GM19043 (cell line): Measurements from ENCODE around the gene DAO.

ENCODE experiments used
- ATAC-seq: cut with Tn5 transposase; IDR thresholded peaks from one replicate; pipeline ENCODE4 v1.9.1; 2021; ENCODE audit warnings: low read depth; ENCODE audit not compliant: unreplicated experiment

Gene DAO

DNA sequence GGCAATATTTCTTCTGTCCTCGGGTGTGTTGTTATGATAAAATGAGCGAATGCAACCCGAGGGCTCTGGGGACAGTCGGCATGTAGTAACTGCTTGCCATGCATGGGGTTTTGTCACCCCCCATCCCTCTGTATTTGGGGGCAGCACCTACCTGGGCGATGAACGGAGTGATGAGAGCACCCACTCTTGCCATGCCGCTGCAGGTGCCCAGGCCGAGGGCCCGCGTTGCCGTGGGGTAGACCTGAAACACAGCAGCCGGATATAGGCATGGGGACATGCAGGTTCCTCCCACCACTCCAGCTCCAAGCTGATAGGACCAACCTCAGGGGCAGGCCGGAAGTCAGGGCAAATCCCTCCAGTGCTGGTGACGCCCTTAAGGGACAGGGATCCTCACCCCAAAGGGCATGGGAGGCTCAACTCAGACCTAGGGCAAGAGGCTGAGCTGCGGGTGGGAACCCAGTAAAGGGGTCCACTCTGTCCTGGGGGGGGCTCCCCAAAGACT is 35.8 kb downstream of the DAO start:
- ATAC-seq, result no peak

DNA sequence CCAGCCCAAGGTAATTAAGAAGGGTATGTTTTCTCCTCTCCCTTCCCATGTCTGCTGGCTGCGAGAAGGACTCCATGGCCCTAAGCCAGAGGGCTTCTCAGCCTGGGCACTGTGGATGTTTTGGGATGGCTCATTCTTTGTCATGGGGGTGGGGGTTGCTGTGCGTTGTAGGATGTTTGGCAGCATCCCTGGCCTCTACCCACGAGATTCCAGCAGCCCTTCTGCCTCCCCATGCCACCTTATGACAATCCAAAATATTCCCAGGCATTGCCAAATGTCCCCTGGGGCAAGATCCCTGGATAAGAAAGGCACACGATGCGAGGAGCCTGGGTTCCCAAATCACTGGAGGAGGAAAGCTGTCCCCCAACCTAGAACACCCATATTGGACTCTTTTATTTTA is 36.4 kb downstream of the DAO start:
- no peak for ATAC-seq

DNA sequence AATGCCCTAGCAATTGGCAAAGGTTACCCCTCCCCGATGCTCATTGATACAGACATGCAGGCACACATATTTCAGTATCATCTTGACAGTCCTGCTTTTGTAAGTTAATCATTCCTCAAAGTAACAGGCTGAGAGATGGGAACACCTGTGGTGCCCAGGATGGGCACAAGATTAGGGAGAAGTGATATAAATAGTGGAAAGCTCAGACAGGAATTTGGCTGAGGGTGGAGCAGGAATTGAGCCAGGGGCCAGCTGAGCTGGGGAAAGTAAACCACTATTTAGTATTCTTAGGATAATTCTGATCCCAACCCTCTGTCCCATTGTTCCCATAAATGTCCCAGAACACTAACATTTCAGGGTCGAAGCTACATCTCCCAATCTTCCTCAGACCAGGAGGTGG is 38.3 kb downstream of the DAO start:
- no peak for ATAC-seq

DNA sequence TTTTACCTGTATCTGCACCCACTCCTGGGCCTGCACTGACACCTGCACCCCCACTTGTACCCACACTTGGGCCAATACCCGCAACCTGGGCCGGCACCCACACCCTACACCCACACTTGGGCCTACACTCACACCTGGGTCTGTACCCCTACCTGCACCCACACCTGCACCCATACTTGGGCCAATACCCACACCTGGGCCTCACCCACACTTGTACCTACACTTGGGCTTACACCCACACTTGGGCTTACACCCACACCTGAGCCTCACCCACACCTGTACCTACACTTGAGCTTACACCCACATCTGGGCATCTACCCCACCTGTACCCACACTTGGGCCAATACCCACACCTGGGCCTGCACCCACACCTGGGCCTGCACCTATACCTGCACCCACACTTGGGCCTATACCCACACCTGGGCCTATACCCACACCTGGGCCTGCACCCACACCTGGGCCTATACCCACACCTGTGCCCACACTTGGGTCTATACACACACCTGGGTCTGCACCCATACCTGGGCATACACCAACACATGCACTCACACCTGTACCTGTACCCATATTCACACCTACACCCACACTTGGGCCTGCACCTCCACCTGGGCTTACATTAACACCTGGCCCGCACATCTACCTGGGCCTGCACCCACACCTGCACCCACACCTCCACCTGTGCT is 39.2 kb downstream of the DAO start:
- ATAC-seq, result no peak

DNA sequence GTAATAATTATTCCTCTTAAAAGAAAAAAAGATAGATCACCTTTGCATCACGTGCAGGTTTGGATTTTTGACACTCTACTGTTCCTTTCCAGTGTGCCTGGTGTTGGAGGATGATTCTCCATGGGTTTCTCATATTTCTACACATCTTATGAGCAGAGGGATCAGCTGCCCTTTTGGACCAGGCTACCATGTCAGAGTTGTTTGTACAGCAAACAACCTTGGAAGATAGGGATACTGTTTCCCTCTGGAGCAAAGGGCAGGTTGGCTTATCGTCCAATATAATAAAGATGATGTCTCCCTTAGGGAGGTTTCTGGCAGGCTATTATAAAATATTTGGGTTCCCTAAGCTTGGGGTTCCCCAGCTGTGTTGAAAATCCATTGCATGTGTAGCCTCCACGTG is 42.1 kb downstream of the DAO start:
- no peak for ATAC-seq

DNA sequence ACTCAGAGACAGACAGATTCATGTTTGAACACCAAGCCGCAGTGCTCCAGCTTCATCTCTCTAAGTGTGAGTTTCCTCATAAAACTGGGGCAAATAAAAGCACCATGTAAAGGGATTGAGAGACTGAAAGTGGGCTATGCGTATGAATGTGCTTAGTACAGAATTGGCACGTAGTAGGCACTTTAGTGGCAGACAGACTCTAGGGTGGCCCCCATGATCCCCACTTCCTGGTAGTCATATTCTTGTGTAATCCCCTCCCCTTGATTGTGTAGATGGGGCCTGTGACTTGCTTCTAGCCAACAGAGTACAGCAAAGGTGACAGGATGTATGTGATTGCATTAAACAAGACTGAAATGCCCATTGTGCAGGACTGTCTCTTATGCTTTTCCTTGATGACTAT is 43.0 kb downstream of the DAO start:
- ATAC-seq, result no peak

DNA sequence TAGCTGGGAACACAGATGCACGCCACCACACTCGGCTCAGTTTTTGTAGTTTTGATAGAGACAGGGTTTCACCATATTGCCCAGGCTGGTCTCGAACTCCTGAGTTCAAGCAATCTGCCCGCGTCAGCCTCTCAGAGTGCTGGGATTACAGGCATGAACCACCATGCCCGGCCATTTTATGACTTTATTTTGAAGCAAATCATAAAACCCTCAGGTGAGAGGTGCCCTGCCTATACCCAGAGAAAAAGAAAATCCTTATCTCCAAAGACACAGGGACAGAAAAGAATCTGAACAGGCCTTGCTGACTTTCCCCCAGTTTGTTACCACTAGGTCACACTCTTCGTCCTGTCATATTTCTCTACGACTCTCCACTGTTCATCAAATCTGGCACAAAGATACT is 48.8 kb downstream of the DAO start:
- no peak for ATAC-seq

DNA sequence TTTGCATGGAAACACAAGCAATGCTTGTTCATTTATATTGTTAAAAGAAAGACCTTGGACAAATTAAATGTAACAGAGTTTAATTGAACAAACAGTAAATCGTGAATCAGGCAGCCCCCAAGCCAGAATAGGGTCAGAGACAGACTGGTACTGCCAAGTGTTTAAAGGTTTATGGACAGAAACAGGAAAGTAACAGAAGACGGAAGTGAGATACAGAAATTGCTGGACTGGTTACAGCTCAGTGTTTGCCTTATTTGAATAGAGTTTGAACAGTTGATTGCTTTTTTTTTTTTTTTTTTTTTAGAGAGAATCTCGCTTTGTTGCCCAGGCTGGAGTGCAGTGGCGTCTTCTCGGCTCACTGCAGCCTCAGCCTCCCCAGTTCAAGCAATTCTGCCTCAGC is 50.3 kb downstream of the DAO start:
- ATAC-seq, result peak; percentile 85

DNA sequence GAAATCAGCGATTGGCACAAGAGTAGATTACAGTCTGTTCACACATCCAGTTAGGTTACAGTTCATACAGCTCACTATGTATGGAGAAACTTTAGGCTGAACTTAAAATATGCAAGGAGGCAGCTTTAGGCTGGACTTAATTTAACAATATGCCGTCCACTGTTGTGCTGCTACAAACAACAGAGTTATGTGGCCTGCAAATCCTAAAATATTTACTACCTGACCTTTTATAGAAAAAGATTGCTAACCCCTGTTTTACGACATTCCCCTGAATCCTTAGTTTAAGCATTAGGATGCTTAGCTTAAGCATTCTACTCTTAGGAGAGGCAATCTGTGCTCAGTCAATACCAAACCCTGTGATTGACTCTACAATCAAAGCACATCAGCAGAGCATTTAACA is 50.9 kb downstream of the DAO start:
- no peak for ATAC-seq

DNA sequence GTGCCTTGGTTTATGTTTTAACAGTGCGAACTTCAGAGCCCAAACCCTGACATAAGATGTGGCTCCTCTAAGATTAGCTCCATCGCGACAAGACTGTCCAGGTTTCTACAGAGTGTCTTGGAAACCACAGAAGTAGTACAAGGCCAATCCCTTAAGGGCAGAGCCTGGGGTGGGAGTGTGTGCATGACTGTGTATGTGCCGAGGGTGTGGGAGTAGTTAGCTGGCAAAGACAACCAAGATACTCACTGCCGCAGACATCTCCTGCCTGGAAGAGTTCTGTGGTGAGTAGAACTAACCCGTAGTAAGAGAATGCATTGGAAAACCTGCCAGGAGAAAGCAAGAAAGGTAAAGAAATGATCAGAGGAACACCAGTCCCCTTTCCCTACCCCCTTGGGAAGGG is 54.1 kb downstream of the DAO start:
- ATAC-seq, result no peak

DNA sequence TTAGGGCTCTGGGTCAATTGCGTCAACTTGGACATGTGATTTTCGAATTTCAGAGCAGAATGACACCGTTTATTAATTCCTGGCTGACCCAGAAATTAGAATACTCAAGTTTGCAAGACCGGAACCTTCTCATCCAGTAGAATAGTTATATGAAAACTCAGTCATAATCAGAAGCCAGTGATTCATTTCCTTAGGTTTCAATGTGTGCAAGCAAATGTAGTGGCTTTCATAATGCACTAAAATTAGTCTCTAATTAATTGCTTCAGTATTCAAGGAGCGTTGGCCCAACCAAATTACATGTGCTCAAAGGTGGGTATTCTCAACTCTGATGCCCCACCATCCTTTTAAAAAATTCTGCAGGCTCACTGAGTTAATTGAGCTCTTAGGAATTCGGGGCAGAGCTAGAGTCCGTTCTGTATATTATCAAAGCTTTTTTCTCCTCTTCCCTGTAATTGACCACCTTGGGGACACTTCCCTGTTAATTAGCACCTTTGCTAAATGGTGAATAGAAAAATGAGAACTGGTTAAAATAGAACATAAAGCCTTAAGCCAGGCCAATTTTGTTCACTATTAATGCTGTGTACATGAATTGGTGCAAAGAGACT is 55.4 kb downstream of the DAO start:
- ATAC-seq, result no peak

DNA sequence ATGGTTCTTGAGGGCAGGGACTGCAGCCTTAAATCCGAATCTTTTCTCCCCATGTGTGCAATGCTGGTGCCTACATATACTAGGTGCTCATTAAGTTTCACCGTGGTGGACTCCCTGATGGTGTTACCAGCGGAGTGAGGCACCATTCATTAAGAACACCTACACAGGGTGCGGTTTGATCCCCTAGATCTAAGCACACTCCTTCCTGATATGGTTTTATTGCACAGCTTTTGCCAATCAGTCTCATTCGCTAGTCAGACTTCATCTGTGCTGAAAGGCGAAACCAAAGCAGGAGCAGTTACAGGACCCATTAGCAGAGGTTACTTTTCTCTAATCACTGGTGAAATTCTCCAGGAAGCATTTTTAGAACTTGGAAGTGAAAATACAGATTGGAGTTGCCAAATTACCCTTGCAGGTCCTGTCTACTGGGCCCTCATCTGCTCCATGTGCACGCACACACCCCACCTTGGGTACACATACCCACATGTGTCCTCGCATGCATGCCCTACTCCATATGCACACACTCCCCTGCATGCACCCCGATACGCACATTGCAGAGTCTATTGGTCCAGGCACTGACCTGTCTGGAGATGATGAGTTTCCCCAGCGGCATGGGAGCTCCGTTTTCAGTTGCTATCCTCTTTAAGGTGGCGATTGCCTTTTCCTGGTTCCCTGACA is 58.5 kb downstream of the DAO start:
- ATAC-seq, result no peak

DNA sequence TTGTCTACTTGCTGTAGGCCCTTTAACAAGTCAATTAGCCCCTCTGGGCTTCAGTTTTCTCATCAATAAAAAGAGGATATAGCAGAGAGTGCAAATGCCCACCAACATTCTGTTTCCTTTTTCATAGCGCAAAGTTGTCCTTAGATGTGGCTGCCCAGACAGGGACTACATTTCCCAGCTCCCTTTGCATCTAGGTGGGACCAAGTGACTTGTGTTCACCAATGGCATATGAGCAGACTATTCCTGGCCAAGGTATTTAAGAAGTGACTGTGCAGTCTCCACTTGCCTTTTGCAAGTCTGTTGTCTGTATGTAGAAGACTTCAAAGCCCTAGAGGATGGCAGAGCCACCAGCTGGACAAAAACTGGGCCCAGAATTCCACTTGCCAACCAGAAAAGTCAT is 59.7 kb downstream of the DAO start:
- ATAC-seq, result peak; percentile 64

DNA sequence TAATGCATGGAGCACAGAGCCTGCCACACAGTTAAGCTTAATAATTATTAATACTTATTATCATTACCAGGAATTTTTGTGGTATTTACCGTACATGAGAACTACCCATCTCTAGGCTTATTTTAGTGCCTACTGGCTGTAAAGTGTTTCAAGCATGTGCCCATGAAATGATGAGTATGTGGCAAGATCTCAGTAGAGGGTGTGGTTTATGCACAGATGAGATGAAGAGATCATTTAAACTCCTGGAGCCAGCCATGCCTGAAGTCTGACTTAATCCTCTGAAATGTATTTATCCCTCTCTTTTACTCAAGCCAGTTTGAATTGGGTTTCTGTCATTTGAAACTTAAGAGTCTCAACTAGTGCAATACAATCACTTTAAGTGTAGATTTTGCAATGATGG is 60.2 kb downstream of the DAO start:
- ATAC-seq, result no peak

DNA sequence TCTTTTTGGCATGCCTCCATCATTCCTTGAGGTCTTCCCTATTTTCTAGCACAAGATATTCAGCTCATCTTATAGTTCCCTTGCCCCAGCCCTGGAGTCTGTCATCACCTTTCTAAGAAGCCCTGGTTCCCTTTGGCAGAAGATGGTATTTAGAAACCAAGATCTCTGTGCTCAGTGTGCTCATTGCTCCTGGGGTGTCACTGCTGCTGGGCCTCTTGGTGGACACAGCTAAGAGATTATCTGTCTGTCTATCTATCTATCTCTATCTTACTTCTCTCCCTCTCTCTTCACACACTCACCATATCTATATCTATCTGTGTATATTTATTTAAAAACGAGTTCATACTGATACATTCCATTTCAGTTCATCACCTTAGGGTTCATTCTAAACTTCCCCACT is 67.2 kb downstream of the DAO start:
- no peak for ATAC-seq

DNA sequence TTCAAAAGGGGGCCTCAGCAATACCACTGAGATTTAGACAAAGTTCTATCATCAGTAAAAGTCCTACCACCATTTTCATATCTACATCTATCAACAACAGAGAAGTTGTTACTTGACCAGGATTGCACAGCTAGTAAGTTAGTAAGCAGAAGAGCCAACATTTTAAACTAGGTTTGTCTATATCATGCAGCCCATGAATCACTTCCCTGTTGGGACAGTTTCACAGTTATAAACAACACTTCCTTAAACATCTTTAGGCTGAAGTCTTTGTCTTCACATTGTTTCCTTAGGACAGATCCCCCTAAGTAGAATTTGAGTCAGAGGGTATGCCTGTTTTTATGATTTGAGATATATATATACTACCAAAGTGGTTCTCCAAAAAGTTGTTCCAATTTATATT is 68.5 kb downstream of the DAO start:
- no peak for ATAC-seq

DNA sequence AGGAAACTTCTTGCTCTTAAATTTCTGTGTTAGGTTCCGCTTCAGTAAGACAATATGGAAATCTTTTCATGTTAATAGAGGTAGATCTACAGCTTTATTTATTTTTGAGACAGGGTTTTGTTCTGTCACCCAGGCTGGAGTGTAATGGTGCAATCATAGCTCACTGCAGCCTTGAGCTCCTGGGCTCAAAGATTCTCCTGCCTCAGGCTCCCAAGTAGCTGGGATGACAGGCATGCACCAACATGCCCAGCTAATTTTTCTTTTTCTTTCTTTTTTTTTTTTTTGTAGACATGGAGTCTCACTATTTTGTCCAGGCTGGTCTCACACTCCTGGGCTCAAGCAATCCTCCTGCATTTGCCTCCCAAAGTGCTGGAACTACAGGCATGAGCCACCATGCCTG is 70.1 kb downstream of the DAO start:
- no peak for ATAC-seq
